Mesodermal cell (in vitro differentiated cells): ENCODE results near the gene SSTR5.

Experiments
- H3K27ac ChIP-seq: 2 replicates; pipeline ENCODE4 v1.7.0; 2013; ENCODE audit warnings: mild to moderate bottlenecking, low read depth, low read length, moderate library complexity; ENCODE audit not compliant: severe bottlenecking
- H3K36me3 ChIP-seq: 2 replicates; pipeline ENCODE4 v1.7.1; 2013; ENCODE audit warnings: mild to moderate bottlenecking, low read length, moderate library complexity; ENCODE audit not compliant: control insufficient read depth, insufficient read depth
- H3K4me1 ChIP-seq: one replicate; pipeline ENCODE4 v1.7.1; 2013; ENCODE audit warnings: mild to moderate bottlenecking, low read length; ENCODE audit not compliant: insufficient read depth, control insufficient read depth, poor library complexity, severe bottlenecking
- H3K4me3 ChIP-seq: 2 replicates; pipeline ENCODE4 v1.7.0; 2013; ENCODE audit warnings: low read length, control low read depth, mild to moderate bottlenecking; ENCODE audit not compliant: insufficient read depth, poor library complexity, severe bottlenecking; ENCODE audit errors: extremely low read depth
- H3K9me3 ChIP-seq: 2 replicates; pipeline ENCODE4 v1.7.1; 2013; ENCODE audit warnings: mild to moderate bottlenecking, low read length, moderate library complexity; ENCODE audit not compliant: control insufficient read depth
- WGBS, 2 experiments: methylation state at CpG; one replicate each; pipeline ENCODE4 v1.1.5; 2013; ENCODE audit warnings: missing lambda C conversion rate in 2 of 2; ENCODE audit not compliant: insufficient coverage in 2 of 2; 5-methylcytosine and 5-hydroxymethylcytosine counted together

Gene SSTR5

GRCh38 chr16:1031666-1032065 lies 40.9 kb upstream of the SSTR5 start:
- 81 to 89% methylated on average over 11 to 17 of the region's 17 CpGs for WGBS, 2 experiments
- H3K4me3 ChIP-seq = no peak overlapping the region

GRCh38 chr16:1032607-1033006 lies 39.9 kb upstream of the SSTR5 start:
- Histone ChIP-seq H3K27ac (no peak overlapping the region), H3K9me3 (no peaks in the 10 kb centered on the region), H3K4me1 (peaks cover 10% of the 10 kb centered on the region), H3K36me3 (no peaks in the 10 kb centered on the region), H3K4me3 (no peak overlapping the region)
- 38 to 41% methylated on average over 2 of the region's 2 CpGs for WGBS, 2 experiments

More at GRCh38 chr16:1031666-1032065, 40.9 kb upstream of the SSTR5 start:
- Histone ChIP-seq H3K36me3 (no peaks in the 10 kb centered on the region), H3K4me1 (peaks cover 5% of the 10 kb centered on the region), H3K27ac (no peak overlapping the region), H3K9me3 (no peaks in the 10 kb centered on the region)

- 60 to 64% methylated on average over 3 of the region's 3 CpGs for WGBS, 2 experiments
- no peaks in the 10 kb centered on the region for H3K36me3 ChIP-seq
- no peaks in the 10 kb centered on the region for H3K9me3 ChIP-seq
- H3K4me3 ChIP-seq = no peak overlapping the region
- no peak overlapping the region for H3K27ac ChIP-seq
- H3K4me1 ChIP-seq = peaks cover 10% of the 10 kb centered on the region
Observed at GRCh38 chr16:1033128-1033679, 39.3 kb upstream of the SSTR5 start.

GRCh38 chr16:1034230-1035065 lies 38.1 kb upstream of the SSTR5 start:
- H3K27ac ChIP-seq = no peak overlapping the region
- H3K9me3 ChIP-seq = no peaks in the 10 kb centered on the region
- no peaks in the 10 kb centered on the region for H3K36me3 ChIP-seq
- H3K4me1 ChIP-seq = peaks cover 10% of the 10 kb centered on the region
- H3K4me3 ChIP-seq = no peak overlapping the region
- WGBS, 2 experiments = 83 to 89% methylated on average over 4 of the region's 6 CpGs

DNA sequence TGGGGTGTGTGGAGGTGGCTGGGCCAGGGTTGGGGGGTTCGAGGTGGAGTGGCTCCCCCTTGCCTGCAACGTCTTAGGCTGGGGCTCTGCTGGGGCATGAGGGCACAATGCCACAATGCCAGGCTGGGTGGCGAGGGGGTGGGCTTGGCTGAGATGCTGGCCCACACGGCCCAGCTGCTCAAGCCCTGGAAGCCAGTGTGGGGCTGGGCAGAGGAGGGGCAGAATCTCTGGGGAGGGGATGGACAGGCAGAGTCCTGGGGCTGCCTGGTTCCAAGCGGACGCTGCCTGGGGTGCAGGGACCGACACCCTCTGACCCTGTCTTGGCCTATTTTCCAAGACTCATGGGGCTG lies 37.5 kb upstream of the SSTR5 start:
- Histone ChIP-seq H3K36me3 (no peaks in the 10 kb centered on the region), H3K27ac (no peak overlapping the region), H3K4me3 (no peak overlapping the region), H3K9me3 (no peaks in the 10 kb centered on the region), H3K4me1 (peaks cover 10% of the 10 kb centered on the region)
- WGBS, 2 experiments = 72 to 85% methylated on average over 6 to 7 of the region's 7 CpGs

- Histone ChIP-seq H3K4me3 (no peak overlapping the region), H3K9me3 (no peaks in the 10 kb centered on the region), H3K36me3 (no peaks in the 10 kb centered on the region), H3K27ac (no peak overlapping the region), H3K4me1 (peaks cover 10% of the 10 kb centered on the region)
- WGBS, 2 experiments = 90 to 94% methylated on average over 6 to 8 of the region's 15 CpGs
Observed at GRCh38 chr16:1036166-1036565, 36.4 kb upstream of the SSTR5 start.

DNA sequence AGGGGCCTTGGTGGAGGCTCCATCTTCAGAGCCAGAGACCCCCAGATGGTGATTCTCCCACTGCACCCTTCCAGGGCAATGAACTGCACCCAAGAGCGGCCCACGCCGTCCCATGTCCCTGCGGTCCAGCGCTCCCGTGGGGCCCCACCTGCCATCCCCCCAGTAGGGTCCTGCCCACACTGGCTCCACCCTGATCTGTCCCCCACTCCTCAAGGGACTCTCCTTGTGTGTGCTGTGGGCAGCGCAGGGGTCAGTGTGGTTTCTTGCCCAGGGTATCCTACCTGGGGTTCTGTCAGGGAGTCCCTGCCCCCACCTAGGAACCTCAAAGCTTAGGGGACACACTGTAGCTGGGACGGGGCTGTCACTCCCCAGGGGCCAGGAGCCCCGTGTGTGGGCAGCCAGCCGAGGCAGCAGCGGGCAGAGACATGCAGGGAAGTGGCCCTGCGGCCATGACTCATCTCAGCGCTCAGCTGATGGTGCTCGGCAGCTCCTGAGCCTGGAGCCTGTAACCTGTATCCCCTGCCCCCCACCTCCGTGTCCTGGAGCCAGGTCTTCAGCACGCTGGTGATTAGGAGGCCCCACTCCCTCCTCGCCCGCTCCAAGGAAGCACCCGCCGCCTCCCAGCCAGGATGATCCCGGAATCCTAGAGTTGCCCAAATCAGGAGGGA lies 35.7 kb upstream of the SSTR5 start:
- Histone ChIP-seq H3K9me3 (no peaks in the 10 kb centered on the region), H3K27ac (no peak overlapping the region), H3K4me1 (peaks cover 10% of the 10 kb centered on the region), H3K4me3 (no peak overlapping the region), H3K36me3 (no peaks in the 10 kb centered on the region)
- WGBS, 2 experiments = 45 to 62% methylated on average over 14 to 18 of the region's 21 CpGs

GRCh38 chr16:1037394-1038257 lies 34.9 kb upstream of the SSTR5 start:
- WGBS, 2 experiments = 83 to 91% methylated on average over 20 to 23 of the region's 31 CpGs
- H3K4me3 ChIP-seq = no peak overlapping the region
- no peak overlapping the region for H3K27ac ChIP-seq
- peaks cover 10% of the 10 kb centered on the region for H3K4me1 ChIP-seq
- no peaks in the 10 kb centered on the region for H3K9me3 ChIP-seq
- H3K36me3 ChIP-seq = no peaks in the 10 kb centered on the region

DNA sequence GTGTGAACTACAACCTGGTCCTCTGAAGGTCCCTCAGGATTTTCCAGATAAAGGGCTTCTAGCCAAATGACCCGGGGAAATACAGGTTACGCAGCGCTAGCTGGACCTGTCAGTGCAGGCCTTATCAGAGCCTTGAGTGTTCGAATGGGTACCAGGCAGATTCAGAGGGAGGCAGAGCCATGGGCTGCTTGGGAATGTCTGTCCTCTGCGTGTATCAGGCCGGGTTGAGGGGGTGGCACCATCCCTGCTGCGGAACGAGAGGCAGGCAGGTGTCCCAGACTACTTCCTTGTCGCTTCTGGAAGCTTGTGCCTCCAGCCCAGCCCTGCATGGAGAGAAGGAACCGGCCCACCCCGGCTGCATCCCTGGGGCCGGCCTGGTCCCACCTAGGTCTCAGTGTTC lies 33.6 kb upstream of the SSTR5 start:
- Histone ChIP-seq H3K27ac (no peak overlapping the region), H3K4me3 (no peak overlapping the region), H3K9me3 (no peaks in the 10 kb centered on the region), H3K4me1 (peaks cover 10% of the 10 kb centered on the region), H3K36me3 (no peaks in the 10 kb centered on the region)
- 92 to 93% methylated on average over 11 to 12 of the region's 12 CpGs for WGBS, 2 experiments

DNA sequence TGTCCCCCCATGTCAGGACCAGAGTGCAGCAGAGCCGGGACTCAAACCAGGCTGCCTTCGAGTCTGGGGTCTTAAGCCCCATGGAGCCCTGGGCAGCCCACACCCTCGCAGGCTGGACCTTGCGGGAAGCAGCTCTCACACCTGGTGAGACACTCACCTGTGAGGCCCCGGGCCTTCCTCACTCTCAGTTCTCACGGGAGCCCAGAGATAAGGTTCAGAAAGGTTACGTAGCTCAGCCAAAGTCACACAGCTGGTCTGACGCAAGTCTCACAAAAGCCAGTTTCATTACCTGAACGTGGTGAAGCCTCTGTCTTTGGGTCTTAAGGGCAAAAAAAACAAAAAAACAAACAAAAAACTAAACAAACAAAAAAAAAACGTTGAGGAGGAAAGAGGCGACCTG lies 32.8 kb upstream of the SSTR5 start:
- no peaks in the 10 kb centered on the region for H3K9me3 ChIP-seq
- H3K27ac ChIP-seq = no peak overlapping the region
- no peak overlapping the region for H3K4me3 ChIP-seq
- peaks cover 10% of the 10 kb centered on the region for H3K4me1 ChIP-seq
- no peaks in the 10 kb centered on the region for H3K36me3 ChIP-seq
- 77 to 82% methylated on average over 9 of the region's 11 CpGs for WGBS, 2 experiments
